ENCODE data around the gene SH3BGRL3. TPM values are rescaled to one million over a fixed set of nuclear protein-coding genes. Genes with fewer than 3 reads are reported as not detected.
"Not testable (repeated sequence)": the region's sequence is repeated elsewhere in the genome, so short reads cannot be mapped to it uniquely, and the experiment has no call there.

SH3BGRL3 gene
- total RNA-seq, 1 donor from 2014 or later, result 8.4 TPM

DNA sequence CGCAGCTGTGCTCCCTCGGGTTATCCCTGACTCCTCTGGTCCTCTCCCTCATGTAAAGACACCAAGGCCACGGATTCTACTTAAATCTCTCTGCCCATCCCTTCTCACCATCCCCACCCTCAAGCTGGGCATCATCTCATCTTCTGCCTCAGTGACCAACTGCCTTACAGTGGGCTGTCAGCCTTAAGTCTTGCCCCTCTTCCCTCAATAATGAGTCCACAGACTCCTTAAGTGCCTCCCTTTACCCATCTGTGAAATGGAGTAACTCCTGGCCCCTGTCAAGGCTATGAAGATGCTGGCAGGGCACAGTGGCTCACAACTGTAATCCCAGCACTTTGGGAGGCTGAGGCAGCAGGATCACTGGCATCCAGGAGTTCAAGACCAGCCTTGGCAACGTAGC lies 12.1 kb downstream of the SH3BGRL3 start:
- DNase-seq, result no peak

DNA sequence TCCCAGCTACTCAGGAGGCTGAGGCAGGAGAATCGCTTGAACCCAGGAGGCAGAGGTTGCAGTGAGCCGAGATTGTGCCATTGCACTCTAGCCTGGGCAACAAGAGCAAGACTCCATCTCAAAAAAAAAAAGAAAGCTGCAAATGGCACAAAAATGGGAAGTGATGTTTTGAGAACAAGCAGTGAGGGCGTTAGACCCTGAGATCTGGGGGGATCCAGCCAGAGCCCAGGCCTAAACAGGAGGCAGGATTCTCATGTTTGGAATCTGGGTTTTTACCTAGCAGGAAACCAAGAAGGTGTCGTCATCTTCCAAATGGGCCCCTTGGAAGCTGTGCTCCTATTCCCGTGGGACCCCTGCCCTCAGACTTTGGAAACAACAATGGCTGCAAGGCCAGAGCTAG lies 12.8 kb downstream of the SH3BGRL3 start:
- not testable (repeated sequence) for DNase-seq

DNA sequence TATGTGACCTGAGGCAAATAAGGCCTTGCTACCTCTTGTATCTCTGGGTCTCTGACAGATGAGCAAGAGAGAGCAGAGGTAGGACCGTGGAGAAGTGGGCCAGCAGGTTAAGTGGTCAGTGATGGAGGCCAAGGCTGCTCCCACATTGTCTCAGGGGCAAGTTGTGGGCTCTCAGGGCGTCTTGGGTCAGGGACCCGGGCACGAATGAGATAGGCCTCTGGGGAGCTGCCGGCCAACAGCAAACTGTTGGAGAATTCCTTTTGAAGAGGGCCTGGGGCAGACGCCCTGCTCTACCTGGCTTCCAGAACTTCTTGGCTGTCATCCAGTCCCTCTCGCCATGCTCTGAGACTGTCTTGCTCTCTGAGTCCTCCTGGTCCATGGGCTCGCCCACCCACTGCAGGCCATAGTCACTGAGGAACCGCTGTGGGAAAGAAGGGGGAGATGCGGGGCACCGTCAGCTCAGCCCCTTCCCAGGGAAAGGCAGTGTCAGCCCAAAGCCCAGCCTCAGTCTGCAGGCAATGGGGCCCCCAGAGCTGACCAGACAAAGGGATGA lies 14.1 kb downstream of the SH3BGRL3 start:
- no peak for DNase-seq

DNA sequence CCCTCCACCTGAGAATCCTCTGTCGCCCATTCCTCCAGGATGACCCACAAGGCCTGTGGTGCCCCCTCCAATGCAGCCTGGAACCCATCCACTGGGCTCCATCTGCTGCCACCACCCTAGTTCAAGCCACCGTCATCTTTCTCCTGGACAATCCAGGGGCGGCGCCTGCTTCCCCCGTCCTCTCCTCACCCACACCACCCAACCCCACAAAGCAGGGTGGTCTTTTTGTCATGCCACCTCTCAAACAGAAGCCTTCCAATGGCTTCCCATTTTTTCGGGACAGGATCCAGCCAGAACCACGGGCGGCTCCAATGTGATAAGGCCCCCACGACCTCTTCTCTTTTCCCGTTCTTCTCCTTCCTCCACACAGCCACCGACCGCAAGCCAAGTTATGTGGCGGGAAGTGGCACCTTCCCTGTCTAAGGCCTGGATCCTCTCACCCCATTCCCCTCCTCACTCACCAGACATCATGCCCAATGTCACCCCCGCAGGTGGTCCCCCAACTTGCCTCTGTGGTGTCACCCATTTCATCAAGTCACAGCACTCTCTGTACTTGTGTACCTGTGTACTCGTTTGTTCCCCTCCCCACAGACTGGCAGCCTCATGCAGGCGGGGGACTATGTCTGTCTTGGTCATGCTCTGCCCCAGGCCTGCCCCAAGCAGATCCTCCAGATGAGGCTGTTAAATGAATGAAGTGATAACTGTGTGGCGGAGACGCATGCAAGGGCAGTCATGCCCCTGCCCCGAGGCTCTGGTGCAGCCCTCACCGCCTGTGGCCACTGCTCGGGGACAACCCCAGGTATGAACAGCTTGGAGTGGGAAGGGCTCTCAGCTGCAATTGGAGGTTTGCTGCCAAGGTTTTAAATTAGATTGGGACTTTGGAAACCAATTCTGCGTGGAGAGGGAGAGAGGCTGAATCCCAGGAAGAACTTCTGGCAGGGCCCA lies 15.6 kb downstream of the SH3BGRL3 start:
- DNase-seq, result no peak

DNA sequence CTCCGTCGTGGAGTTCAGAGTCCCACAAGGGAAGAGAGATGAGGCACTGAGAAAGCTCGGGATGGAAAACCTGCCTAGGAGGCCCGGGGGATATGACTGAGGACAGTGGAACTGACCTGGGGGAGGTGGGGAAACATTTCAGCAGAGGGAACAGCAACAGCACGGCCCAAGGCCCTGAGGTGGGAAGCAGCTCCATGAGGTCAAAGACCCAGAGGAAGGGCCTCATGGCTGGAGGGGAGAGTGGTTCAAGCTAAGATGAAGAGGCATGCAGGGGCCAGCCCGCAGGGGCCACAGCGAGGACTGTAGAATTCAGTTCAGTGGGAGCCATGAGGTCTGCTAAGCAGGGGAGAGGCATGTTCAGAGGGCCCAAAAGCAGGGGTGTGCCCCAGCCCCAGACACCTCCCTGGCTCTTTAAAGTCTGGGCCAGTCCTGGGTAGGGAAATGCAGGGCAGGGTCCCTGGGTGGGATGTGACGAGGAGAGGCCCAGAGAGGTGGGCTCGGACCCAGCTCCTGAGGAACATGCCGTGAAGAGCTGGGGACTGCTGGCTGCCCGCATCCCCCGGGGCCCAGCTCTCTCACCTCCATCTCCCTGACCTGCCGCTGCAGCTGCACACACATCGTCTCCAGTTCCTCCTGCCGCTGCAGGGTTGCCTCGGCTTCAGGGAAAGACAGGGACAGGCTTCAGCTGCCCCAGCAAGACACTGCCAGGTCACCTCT lies 16.6 kb downstream of the SH3BGRL3 start:
- no peak for DNase-seq

DNA sequence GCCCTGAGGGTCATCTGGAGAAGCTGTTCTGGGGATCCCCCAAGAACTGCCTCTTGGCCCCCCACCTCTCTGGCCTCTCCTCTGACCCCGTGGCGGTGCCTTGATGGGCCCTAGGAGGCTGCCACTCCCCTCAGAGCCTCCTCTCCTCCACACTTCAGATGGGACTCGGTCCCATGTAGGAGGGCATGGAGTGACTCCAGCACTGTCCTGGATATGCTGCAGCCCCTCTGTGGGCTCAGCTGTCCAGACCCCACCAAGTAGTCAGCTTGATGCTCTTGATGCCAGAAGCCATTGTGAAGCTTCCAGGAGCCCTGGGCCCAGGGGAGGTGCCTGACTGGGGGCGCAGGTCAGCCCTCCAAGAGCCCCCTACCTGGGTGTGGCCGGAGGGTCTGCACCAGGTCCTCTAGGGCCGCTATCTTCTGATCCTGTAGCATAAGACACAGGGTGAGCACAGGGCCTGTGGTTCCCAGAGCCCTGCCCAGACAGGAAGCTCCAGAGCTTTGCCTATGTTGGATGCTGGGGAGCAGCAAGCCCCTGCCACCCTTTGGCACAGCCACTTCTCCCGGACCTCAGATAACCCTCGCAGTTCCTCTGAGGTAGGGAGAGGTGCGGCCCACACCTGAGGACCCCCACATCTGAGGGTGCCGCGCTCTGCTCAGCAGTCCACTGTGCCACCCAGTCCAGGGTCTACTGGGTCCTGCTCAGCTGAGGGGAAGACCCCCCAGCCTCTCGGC lies 17.3 kb downstream of the SH3BGRL3 start:
- DNase-seq, result no peak

DNA sequence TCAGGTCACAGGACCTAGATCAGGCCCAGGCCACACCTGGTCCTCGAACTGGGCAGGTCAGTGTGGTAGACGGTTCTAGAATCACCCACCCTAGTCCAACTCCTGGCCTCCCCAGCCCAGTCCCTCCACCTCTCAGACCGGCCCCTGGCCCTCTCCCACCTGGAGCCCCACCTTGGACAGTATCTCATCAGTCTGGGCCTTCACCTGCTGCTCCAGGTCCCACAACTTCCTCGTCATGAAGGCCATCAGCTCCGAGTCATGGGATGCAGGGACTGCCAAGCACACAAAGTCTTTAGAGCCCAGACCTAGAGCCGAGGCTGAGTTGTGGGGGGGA lies 17.9 kb downstream of the SH3BGRL3 start:
- DNase-seq, result no peak

DNA sequence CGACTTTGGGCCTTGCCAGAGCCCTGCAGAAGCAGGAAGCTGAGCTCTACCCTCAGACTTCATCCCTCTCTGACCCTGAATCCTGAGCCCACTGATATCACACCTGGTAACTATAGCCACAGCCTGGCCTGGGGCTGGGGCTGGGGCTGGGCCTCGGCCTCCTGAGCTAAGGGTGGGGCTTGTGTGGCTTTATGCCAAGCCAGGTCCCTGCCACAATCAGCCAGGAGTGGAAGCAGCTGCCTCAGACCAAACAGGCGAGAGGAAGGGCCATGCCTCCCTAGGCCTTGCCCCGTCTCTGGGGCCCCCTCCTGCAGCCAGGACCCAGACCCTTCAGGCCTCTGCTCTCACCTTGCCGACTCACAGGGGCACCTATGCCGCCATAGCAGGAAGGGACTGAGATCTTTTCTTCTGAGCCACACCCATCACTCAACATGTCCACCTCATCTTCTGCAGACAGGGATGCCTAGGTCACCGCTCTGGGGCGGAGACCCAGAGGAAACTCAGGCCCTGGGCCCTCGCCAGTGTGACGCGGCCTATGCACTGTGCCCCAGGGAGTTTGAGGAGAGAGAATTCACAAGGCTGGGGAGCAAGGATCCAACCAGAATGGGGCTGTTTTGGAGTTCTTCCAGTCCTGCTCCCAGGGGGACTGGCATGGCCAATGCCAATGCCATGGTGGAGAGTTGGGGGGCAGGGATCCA lies 20.8 kb downstream of the SH3BGRL3 start:
- no peak for DNase-seq

DNA sequence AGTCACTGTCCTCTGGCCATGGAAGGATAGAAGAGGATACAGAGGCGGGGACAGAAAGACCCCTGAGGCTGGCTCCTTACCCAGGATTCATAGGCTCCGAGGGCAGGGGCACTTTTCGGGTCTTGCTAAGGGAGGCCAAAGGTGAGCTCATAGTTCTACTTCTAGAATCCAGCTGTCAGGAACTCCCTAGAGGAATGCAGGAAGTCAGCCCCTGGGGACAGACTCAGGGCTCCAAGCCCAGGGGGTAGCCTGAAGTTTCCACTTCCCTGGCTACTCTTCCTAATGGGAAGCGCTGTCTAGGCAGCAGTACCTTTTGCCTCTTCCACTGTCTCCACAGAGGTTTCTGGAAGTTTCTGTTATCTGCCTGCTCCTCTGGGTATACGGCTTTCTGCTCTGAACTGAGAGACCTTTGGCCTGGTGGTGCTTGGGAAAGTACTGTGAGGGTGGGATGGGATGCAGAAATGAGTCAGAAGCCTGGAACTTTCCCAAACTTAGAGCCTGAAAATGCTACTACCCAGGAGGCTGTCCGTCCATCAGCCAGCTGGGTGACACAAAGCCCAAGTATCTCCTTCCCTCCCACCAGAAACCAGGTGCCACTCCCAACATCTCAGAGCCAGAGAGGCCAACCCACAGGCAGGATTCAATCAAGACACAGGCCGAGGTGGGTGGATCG lies 23.0 kb downstream of the SH3BGRL3 start:
- no peak for DNase-seq

DNA sequence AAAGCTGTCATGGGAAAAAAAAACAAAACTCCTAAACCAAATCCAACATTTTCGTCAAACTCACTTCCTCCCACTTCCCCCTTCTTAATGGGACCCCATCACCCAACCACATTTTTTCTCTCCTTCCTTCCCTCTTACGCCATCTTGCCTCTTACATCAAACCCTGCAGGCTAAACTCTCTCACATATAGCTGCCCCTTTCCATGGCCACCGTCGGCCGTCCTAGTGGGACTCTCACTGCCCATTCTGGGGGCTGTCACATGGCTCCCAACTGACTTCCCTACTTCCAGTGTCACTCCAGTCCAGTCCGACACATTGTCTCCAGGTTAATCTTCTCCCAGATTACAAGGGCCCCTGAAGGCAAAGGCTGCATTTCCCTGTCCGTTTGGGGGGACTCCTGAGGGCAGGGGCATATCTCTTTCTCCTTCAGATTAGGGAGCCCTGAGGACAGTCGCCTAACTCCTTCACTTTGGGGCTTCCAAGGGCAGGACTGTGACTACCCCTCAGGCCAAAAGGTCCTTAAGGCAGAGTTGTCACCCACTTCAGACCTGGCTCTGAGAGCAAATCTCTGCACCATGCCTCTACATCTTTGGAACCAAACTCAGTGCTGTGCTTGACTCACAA lies 25.9 kb downstream of the SH3BGRL3 start:
- no peak for DNase-seq

DNA sequence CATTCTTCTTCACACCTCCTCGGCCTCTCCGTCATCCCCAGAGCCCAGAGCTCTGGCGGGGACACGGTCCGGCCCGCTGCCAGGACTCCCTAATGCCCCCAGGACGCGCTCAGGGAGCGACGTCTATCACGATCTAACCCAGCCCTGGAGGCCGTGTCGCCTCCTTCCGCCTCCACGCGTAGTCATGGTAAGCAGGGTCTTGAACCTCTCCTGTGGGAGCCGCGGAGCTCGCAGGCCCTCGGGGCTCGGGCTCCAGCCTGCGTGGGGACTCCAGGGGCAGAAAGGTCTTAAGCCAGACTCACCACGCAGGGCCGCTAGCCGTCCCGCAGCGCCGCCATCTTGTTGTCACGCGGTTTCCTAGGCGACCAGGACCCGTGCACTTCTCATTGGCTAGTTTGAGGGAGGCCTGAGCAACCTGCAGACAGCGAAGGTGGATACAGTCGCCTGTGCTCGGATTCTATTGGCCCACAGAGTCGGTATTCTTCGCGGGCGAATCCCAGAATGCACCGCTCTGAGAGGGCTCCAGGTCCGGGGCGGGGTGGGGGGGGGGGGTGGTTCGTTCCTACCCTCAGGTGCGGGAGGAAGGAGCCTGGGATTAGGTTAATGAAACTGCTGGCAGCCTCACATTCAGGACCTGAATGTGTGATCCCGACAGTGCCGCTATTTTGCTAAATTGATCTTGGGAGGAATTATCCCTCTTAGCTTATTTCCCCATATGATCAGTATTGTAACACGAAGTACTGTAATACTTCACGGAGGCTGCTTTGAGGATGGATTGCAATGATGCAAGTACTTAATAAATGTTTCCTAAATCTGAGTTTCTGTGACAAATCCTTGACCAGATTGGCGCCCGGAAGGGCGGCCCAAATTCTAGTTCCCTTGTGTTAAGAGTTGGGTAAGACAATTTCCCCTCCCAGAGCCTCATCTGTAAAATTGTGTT lies 26.7 kb downstream of the SH3BGRL3 start, which contains the start of gene UBXN11:
Gene UBXN11, minus strand, starts transcription at position 347 of the 940 bp plus-strand sequence. CDS start 3,753 bp downstream, outside the sequence.
- peak; percentile 89 for DNase-seq

DNA sequence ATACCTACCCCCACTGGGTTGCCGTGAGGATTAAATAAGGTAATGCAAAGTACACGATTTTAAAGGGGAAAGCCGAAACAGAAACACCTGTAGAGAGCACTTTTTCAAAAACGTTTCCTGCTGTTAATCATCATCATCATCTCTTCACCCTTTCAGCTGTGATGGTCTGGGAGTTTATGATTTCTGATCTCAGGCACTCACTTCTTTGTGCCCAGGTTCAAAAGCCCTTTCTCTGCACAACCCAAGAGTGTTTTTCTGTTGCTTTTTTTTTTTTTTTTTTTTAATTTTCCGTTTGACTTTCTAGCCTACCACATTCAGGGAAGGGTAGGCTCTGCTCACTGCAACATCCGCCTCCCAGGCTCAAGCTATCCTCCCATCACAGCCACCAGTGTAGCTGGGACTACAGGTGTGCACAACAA lies 27.5 kb downstream of the SH3BGRL3 start:
- DNase-seq, result no peak

DNA sequence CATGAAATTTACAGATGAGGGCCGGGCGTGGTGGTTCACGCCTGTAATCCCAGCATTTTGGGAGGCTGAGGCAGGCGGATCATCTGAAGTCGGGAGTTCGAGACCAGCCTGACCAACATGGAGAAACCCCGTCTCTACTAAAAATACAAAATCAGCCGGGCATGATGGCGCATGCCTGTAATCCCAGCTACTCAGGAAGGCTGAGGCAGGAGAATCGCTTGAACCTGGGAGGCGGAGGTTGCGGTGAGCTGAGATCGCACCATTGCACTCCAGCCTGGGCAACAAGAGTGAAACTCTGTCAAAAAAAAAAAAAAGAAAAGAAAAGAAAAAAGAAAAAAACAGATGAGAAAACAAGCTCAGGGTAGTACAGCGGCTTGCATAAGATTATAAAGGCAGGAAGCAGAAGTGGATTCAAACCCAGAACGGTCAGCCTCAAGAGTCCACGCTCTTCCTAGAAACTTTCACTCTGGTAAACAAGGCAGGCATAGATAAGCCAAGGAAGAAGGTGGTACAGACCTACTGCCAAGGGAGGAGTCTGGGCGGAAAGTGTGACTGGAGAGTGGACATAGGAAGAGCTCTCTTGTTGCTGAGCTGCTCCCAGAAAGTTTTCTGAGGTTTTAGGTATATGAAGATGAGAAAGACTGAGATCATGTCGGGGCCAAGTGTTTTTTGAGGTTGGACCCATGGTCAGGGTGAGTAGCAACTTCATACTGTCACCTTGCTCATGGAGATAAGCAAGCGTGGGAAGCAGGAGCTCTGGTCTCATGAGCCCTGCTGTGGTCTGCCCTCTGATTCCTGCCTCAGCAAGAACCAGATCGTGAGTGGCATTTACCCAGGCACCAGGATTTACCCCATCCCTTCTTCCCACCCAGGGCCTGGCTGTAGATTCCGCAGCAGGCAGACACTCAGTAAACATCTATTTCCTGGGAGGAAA lies 28.3 kb downstream of the SH3BGRL3 start:
- not testable (repeated sequence) for DNase-seq

DNA sequence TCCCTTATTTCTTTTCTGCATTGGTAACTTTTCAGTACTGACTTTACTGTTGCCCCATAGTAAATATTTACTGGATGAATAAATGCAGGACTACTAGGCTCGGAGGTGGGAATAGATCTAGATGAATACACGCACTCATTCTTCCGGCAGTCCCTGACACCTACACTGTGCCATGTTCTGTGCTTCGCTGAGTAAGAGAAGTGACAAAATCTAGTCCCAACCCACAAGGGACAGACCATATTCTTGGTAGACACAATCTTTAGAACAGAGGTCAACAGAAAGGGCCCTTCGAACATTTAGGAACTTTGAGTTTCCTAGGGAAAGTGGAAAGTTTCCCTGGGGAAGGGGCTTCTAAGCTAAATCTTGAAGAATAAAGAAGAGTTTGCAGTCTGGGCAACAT lies 34.6 kb downstream of the SH3BGRL3 start:
- no peak for DNase-seq

DNA sequence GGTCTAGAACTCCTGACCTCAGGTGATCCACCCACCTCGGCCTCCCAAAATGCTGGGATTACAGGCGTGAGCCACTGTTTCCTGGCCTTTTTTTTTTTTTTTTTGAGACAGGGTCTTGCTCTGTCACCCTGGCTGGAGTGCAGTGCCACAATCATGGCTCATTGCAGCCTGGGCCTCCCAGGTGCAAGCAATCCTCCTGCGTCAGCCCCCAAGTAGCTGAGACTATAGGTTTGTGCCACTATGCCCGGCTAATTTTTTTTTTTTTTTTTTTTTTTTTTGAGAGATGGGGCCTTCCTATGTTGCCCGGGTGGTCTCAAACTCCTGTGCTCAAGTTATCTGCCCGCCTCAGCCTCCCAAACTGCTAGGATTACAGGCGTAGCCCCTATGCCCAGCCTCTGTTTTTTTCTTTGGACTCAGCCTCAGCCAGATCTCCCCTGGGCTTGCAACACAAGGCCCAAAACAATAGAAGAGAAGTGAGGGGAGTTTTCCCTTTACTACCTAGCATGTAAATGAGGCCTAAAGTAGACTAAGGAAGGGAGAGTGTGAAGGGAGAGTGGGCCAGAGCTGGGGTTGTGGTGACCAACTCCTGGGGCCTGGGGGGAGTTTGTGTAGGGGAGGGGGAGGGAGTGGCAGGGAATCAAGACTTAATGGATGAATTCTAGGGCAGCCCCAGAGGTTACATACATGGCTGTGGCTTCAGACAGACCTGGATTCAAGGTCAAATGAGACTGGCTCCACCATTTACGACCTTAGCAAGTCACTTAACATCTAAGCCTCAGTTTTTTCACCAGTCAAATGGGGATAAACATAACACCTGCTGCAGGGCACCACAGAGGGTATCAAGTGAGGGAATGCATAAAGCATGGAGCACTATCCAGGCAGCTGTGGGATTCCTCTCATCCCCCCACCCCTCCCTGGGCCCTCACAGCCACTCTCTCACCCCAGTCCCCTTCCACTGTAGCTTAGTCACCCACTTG lies 36.3 kb downstream of the SH3BGRL3 start:
- no peak for DNase-seq

DNA sequence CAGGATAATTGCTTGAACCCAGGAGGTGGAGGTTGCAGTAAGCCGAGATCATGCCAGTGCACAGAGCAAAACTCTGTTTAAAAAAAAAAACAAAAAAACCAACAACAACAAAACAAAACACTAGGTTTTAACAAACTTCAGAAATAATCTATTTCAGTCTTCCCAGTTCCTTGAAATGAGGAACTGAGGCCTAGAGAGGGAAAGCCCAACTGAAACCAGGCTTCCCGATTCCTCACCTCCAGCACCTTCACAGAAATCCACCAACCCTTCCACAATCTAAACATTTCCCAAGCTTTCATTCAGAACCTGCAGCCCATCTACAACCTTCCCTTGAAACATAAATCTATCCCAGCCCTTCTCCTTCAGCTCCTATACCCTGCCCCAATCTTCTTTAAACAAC lies 37.3 kb downstream of the SH3BGRL3 start:
- no peak for DNase-seq

Measured in occipital lobe (tissue), 2 donors.